Stimulated activated CD8-positive, alpha-beta memory T cell treated with anti-CD3 and anti-CD28 coated beads, Interleukin-15, amount 100 ng/mL, for 1 hour (primary cell): Measurements from ENCODE around the gene ZGLP1.
A peak's percentile ranks its signal among the peaks of the same experiment; 100 is the strongest.
"Not testable (repeated sequence)": the region's sequence is repeated elsewhere in the genome, so short reads cannot be mapped to it uniquely, and the experiment has no call there.

Experiments
- DNase-seq: peaks from one replicate; pipeline ENCODE4 v3.0.0-alpha.2; 2020; ENCODE audit warnings: low read depth

Gene ZGLP1

DNA sequence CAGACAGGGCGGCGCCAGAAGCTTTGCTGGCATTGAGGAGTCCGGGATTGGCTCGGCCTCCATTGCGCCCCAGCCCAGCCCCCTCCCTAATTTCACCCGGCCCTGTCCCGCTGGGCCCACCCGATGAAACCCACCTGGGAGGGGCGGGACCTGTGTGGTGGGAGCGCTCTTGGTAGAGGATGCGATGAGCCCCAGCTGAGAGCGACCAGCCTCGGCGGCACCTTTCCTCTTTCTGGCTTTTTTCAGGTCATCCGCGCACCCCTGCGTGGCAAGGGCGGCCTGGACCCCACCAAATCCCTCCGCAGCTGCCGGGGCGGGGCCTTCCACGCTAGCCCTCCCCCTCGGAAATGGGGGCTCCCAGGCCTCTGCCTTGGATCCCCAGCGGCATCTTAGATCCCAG is at the start of gene ZGLP1:
Gene ZGLP1 (minus strand): TSS at position 393 of the 400 bp plus-strand sequence.
- no peak for DNase-seq

DNA sequence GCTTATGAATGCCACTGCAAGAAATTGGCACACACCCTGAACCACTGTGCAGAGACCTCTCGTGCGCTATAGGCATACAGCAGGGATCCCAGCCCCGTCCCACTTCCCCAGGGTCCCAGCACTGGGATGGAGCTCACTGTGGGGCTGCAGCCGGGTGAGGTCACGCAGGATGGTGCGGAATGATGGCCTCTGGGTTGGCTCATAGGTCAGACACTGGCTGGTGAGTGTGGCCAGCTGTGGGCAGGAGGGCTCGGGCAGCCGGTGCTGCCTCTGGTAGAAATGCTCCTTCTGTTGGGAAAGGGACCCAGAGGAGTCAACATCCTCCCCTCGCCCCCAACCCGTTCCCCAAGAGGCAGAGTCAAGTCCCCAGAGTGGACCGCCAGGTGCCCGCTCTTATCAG is 46.8 kb upstream of the ZGLP1 start:
- no peak for DNase-seq

DNA sequence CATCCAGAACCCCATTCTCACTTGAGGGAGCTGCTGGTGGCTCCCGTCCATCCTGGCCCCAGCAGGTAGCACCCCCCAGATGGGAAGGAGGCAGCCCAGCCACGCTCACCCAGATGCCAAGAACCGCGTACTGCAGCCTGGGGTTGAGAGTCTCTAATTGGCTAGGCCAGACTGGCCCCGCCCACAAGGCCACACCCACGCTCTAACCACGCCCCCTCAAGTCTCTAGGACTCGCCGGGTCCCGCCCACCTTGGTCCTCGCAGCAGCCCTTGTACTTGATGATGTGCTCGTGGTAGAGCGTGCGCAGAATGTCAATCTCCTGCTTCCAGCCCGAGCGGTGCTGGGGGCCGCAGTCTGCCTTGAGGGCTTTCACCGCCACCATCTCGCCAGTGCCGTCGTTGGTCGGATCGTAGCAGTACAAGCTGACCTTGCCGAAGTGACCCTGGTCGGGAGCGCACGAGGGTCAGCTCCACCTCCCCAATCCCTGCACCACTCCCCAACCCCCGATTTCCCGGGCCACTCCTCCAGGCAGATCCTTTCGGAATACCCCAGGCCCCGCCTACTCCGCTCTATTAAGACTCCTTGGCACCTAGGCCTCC is 44.3 kb upstream of the ZGLP1 start:
- no peak for DNase-seq

DNA sequence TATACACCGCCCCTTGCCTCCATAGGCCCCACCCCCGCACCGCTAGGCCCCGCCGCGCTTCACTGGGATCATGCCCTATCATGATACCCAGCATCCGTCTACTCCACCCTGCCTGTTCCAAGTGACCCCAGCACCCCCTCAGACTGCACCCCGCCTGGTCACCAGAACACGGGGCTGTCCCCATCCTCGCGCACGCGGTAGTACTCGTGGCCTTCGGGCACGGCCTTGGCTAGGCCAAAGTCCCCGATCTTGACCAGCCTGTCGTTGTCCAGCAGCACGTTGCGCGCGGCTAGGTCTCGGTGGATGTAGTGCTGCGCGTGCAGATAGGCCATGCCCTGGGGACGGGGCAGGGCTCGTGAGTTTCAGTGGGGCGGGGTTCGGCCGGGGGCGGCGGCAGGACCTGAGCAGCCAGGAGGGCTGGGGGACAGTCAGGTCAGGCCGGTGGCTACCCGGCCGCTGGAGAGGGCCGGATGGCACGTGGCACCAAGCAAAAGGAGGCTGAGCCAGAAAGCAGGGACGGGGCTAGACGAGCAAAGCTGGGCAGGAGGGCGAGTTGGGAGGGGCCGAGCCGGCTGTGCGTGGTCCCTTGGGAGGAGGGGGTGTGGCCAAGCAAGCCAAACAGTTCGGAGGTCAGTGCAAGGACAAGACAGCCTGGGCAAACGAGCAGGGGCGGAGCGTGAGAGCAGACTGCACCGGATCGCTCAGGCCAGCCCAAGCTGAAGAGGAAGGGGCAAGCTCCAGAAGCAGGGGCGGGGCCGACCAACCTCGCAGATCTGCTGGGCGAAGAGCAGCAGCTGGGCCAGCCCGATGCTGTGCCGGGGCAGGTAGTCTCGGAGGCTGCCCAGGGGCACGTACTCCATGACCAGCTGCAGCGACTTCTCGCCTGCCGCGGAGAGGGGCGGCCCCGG is 43.4 kb upstream of the ZGLP1 start:
- DNase-seq = no peak

DNA sequence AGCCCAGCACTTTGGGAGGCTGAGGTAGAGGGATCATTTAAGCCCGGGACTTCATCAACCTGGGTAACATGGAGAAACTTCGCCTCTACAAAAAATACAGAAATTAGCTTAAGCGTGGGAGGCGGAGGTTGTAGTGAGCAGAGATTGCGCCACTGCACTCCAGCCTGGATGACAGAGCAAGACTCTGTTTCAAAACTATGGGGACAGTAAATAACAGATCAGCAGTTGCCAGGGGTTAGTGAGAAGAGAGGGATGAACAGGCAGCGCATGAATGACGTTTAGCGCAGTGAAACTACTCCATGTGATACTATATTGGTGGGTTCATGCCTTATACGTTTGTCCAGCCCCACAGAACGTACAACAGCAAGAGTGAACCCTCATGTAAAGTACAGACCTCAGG is 36.9 kb upstream of the ZGLP1 start:
- DNase-seq = no peak

DNA sequence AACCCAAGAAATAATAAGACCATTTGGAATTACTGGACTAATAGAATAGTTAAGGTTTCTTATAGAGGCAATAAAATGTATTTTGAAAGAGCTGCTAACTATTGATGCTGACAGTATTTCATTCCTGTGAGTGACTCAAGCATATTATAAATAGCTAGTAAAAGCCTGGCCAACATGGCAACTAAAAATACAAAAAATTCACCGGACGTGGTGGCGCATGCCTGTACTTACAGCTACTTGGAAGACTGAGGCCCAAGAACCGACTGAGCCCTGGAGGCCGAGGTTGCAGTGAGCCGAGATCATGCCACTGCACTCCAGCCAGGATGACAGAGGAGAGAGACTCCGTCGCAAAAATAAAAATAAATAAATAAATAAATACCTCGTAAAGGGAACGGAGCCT is 35.2 kb upstream of the ZGLP1 start:
- DNase-seq = no peak

DNA sequence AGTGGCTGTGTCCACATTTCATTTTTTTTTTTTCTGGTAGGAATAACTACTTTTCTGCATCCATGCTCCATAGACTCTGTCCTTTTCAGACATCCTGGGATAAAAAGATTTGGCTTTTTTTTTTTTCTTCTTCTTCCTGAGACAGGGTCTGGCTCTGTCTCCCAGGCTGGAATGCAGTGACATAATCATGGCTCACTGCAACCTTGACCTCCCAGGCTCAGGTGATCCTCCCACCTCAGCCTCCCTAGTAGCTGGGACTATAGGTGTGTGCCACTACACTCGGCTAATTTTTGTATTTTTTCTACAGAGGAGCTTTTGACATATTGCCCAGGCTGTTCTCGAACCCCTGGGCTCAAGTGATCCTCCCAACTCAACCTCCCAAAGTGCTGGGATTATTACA is 33.9 kb upstream of the ZGLP1 start:
- no peak for DNase-seq

DNA sequence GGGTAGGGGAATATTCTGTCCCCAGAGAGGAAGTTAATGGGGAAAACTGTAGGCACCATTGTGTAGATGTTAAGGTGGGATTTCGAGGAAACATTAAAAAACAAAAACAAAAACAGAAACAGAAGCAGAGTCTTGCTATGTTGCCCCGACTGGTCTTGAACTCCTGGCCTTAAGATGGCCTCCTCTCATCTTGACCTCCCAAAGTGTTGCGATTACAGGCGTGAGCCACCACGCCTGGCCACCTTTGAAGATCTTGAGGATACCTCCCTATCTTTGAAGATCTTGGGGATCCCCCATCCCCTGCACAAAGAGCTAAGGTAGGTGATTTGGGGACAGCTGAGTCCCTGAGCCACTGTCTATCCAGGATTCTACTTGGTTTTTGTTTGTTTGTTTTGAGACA is 30.4 kb upstream of the ZGLP1 start:
- DNase-seq = no peak

DNA sequence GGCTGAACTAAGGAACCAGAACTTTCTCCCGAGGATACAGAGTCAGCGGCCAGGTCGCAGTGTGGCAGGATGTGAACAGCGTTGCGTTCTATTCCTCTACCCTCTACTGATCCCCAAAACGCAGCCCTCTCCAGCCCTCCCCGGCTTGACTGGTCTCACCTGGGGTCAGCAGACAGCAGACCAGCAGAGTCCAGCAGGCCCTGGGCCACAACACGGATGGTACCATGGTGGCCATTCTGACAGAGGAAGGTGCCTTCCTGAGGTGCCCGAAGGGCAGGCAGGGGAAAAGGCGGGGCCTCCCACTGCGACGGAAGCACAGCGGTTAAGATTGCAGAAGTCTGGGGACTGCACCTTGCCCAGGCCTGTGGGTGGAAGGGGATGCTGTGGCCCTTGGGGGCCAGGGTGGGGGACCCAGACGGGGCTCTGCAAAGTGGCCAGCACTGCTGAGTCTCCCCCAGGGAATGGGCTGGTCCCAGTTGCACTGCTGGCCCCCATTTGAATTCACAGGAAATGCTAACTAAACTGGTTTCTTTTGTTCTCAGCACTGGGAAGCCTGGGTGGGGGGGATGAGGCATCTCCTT is 29.9 kb upstream of the ZGLP1 start, which contains the start of gene ICAM3:
Gene ICAM3 (minus strand): TSS at position 245 of the 581 bp plus-strand sequence. CDS start 10 bp downstream, at position 235.
- DNase-seq = peak; percentile 34

DNA sequence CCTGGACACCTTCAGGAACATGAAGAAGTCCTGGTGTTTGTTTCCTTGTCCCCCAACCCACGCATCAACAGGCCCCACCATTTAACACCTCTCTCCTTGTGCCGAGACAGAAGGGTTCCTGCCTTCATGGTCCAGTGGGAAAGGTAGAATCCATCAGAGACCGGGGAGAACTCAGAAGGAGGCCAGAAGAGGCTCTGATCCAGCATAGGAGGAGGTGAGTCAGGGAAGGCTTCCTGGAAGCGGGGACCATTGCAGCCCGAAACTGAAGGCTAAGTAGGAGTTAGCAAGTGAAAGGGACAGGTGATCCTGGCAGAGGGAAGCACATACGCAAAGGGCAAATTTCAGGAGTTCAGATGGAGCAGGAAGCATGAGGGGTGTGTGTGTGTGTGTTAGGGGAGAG is 29.3 kb upstream of the ZGLP1 start:
- DNase-seq = no peak

DNA sequence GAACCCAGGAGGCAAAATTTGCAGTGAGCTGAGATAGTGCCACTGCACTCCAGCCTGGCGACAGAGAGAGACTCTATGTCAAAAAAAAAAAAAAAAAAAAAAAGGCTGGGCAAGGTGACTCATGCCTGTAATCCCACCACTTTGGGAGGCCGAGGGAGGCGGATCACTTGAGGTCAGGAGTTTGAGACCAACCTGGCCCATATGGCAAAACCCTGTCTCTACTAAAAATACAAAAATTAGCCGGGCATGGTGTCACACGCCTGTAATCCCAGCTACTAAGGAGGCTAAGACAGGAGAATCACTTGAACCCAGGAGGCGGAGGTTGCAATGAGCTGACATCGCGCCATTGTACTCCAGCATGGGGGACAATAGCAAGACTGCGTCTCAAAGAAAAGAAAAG is 27.1 kb upstream of the ZGLP1 start:
- not testable (repeated sequence) for DNase-seq

DNA sequence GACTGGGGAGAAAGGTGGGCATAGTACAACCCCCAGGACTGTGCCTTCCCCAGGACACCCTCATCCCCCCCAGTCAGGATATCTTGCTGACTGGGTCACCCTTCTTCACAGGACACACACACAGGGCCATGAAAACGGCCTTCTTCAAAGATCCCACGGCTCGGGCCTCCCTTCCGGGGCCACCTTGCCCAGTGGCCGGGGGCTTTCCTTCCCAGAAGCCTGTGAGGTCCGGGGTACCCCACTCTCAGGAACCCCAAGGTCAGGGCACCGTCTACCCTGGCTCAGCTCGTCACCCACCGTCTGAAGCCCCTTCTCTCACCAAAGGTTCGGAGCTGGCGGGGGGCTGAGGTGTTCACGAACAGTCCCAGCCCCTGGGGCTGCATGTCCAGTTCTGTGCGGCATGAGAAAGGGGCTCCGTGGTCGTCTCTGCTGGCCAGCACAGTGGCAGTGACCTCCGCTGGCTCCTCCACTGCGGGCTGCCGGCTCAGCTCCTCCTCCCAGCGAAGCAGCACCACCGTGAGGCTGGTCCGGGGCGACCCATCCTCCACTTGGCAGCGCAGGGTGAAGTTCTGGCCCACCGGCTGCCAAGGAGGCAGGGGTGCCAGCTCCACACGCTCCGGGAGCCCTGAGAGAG is 25.9 kb upstream of the ZGLP1 start:
- no peak for DNase-seq

DNA sequence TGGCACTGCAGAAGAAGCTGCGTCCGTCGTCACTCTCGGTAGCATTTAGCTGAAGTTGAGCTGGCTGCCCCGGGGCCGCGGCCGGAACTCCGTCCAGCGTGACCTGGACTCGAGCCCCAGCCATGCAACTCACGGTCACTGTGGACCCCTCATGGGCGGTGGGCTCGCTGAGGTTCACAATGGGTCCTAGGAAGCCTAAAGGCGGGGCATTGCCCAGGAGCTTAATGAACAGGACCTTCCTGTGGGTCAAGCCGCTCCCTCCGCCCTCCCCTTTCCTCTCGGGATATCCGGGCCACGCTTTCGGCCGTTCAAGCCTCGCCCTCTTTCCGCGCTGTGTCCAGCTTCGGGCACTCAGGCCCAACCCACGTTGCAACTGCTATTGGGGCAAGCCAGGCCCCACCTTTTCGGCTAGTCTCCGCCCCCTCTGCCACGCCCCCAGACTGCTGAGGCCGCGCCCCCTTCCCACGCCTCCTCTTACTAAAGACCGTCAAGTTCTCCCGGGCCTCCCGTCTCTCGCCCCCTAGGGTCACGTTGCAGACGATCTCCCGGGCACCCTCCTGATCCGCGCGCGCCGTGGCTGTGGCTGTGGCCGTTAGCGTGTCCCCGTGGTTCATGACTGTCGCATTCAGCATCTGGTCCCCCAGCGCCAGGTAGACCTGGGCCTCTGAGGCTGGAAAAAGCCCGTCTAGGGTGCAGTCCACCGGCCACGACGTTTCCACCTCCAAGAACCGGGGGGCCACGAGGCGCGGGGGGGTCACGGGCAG is 25.2 kb upstream of the ZGLP1 start:
- DNase-seq = no peak

DNA sequence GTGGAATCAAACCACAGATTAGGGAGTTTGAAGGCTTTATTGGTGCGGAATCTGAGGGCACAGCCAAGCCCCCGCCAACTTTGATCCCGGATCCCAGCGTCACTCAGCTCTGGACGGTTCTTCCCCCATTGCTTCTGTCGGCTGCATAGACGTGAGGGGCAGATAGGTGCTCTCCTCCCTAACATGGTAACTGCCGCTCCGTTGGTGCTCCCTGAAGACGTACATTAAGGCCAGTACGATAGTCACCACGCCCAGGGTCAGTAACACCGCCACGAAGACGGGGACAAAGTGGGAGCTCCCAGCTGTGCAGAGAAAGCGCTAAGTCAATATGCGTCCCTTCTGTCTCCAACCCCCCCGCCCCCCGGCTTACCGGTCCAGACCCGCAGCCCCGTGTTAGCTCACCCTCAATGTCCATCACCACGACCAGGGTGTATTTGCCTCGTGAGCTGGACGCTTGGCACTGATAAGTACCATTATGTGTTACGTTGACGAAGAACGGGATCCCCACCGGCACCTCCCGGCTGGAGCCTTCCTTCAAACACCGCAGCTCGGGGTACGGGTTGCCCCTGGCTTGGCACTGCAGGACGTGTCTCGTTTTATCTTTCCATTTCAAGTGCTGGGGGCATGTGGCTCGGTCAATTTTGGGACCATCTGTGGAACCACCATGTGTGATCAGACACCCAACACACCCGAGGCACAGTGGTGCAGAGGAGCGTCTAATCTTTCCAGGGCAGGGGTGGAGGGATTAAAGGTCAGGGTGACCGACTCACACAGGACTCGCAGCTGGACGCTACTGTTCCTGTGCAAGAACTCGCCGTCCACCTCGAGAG is 24.4 kb upstream of the ZGLP1 start:
- no peak for DNase-seq

DNA sequence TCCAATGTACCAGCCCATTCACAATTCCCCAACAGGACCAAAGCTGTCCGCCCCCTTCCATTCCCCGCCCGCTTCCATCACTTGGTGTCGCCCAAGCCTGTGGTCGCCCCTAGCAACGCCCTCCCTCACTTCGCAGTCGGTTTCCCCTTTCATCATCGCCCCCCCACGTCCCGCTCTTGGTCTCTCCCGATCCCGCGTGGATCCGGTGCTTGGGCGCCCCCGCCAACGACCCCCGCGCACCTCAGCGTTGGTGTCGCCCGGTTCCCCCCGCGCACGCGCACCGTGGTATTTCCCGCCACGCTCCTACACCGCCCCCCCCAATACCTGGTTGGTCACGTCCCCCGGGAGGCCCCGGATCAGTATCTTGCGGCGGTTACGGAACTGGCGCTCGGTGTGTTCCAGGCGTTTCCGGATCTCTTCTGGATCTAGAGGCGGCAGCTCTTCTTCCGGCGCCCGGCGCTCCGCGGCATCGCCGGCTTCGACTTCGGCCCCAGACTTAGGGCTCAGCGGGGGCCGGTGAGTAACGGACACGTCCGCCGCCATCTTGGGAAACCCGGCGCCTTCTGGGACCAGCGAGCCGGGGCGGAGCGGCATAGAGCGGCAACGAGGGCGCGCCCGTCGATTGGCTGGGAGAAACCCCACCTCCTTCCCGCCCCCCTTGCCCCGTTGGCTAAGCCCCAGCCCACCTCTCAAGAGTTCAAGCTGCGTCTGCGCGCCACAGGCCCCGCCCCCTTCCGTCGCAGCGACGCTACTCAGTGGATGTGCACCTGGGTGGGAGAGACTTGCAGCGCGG is 23.5 kb upstream of the ZGLP1 start, which contains the start of gene RAVER1:
Gene RAVER1 (minus strand): TSS at position 565 of the 793 bp plus-strand sequence. CDS start 22 bp downstream, at position 543.
- peak; percentile 95 for DNase-seq

DNA sequence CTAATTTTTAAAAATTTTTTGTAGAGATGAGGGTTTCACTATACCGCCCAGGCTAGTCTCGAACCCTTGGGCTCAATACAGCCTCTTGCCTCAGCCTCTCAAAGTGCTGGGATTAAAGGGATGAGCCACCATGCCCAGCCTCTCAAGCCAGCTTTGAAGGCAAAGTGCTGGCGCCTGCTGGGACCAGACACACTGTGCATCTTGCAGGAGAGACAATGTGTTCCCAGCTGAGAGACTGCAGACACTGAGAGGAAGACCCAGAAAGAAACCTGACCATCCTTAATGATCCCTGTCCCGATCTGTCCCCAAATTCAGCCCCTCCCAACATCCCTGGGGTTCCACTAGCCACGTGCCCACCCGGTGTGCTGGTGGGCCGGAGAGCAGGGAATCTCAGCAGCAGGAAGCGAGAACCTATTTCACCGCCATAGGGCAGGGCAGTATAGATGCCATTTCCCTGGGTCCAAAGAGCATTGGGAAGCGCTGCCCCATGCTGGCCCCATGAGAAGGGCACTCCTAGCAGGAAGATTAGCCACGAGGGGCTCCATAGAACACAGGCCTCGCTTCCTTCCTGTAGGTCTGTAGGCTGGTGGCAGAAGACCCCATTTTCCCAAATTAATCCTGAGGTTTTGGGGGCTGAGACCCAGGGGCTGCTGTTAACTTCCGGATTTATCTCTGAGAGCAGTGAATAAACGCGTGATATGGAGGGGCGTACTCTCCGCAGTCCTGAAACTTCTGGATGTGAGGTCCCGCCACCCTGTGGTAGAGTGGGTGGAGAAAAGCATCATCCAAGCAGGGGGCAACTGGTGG is 22.7 kb upstream of the ZGLP1 start:
- DNase-seq = no peak

DNA sequence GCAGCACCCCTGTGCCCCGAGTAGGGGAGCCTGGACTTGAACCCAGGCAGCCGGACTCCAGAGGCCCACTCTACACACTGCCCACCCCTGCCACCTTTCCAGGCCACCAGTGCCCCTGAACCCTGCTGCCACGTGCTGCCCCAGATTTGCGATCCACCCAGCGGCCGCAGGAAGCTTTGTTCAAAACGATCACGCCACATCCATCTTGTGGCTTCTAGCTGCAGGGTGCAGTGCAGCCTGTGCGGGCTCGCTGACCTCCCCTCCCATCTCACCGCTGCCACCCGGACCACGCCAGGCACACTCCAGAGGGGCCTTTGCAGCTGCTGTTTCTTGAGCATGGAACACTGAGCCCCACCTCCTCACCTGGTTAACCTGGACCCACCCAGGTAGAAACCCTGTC is 19.9 kb upstream of the ZGLP1 start:
- no peak for DNase-seq

DNA sequence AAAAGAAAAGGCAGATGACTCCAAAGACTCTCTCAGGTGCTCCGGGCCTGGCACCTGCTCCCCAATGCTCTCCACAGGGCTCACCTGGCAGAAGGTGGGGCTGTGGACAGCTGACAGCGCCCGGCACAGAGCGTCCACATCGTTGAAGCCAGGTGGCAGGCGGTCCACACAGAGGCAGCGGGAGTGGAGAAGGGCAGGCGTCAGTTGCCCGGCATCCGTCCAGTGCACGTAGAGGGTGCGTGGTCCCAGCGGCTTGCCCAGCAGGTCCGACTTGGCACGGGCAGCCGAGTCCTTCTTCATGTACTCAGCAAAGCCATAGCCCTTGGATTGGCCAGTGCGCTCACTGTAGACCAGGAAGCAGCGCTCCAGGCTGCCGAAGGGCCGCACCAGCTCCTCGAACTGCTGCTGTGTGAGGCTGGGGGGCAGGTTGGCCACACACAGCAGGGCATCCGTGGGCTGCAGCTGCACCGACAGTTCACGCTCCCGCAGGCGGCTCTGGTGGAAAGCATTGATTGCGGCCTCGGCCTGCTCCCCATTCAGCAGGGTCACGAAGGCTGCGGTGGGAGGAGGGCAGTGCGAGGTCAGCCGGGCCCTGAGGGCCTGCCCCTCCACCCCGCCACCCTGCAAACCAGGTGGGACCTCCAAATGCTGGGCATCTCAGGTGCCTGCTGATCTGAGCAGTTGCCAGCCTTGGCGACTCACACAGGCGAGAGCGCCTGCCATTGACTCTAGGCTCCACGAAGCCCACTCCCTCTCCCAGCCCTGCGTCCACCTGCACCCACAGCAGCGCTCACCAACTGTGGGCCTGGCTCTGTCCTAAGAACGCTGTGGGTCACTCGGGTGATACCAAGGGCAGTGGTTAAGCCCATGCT is 19.2 kb upstream of the ZGLP1 start:
- no peak for DNase-seq
